ENCODE data around the gene MCTS1.
A peak's percentile ranks its signal among the peaks of the same experiment; 100 is the strongest.
"Not testable (repeated sequence)": the region's sequence is repeated elsewhere in the genome, so short reads cannot be mapped to it uniquely, and the experiment has no call there.

Gene MCTS1

GRCh38 chrX:120629667-120630537, 26.0 kb downstream of the MCTS1 start, which contains the start of gene C1GALT1C1:
Gene C1GALT1C1, minus strand, starts transcription at chrX:120630054. Its CDS starts 2,888 bp downstream, at chrX:120627166.
- peak; percentile 91 for DNase-seq

DNA sequence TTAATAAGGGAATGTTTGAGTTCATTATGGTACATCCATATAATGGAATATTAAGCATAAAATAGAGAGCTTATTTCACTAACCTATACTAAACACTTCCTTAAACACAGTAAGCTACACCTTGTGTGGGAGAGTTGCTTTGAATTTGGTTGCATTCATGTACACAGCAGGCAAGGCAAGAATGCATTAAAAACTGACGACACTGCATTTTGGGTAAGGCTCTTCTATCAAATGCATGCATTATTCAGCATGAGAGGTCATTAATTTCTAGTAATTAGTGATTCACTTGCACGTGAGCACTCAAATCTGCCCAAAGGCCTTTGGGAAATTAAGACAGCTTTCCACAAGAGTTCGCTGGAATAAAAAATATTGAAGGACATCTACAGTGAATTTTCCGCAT, 34.7 kb downstream of the MCTS1 start:
- no peak for DNase-seq

DNA sequence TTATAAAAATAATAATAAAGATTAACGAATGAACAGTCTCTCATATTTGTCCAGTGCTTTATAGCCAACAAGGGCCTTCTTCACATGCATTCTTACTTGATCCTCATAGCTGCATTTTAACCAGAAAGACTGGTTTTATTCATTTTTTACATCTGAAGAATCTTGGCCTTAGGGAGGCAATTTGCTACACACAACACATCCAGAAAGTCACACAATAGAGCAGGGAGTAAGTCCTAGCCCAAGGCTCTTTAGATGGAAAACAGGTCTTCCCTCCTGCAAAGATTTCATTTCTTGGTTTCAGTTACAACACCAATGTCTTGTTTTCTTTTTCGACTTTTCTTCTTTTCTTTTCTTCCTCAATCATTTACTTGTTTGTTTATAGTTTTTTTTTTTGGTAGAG, 39.0 kb downstream of the MCTS1 start:
- no peak for DNase-seq

- DNase-seq, result no peak
These were observed 43.2 kb downstream of the MCTS1 start for GRCh38 chrX:120647127-120647526.

DNA sequence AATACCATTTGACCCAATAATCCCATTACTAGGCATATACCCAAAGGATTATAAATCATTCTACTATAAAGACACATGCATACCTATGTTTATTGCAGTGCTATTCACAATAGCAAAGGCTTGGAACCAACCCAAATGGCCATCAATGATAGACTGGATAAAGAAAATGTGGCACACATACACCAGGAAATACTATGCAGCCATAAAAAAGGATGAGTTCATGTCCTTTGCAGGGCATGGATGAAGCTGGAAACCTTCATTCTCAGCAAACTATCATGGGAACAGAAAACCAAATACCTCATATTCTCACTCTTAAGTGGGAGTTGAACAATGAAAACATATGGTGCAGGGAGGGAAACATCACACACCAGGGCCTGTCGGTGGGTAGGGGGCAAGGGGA, 48.4 kb downstream of the MCTS1 start:
- DNase-seq, result not testable (repeated sequence)

DNA sequence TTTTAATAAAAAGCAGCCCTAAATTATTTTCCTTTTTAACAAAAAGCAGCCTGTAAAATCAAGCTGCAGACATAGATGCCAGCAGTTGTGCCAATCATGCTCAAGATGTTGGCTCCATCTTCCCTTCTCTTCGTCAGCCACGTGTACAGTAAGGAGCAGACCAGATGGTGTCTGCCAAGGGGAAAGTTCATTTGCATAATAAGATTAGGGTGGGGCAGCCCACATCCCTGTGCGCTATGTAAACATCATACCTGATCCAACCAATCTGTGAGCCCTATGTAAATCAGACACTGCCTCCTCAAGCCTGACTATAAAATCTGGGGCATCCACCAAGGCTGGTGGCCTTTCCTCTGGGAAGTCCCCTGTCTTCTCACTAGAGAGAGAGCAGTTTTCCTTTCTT, 49.1 kb downstream of the MCTS1 start:
- DNase-seq, result no peak

DNA sequence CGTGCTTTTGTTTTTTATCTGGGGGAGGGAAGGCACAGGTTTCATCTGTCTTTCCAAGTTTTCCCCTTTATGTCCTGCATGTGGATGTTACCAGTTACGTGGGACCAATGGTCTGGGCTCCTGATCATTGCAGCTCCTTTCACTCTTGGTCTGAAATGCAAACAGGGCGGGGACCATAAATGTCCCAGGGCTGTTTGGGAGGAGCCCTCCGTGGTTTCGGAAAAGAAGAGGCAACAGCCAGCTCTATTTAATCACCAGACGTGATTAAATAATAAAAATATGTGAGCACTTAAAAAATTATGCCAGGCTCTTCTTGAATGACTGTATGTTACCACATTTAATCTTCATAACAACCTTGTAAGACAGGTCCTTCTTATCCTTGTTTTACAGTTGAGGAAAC, 56.7 kb downstream of the MCTS1 start:
- no peak for DNase-seq

All from right forelimb (tissue), 1 donor.